Testis (tissue), 3 donors: ENCODE data around the gene MCM5. TPM values are rescaled to one million over a fixed set of nuclear protein-coding genes. Genes with fewer than 3 reads are reported as not detected.

Experiments used
- DNase-seq: peaks from one replicate; pipeline ENCODE4 v3.0.0-alpha.2; 2019
- H3K27ac ChIP-seq, 2 donors: fragments of 200-600 bp; sonication (generic); one replicate each; pipeline ENCODE4 v1.5.1; 2019
- H3K27me3 ChIP-seq: fragments of 200-600 bp; sonication (generic); one replicate; pipeline ENCODE4 v1.5.1; 2019
- H3K36me3 ChIP-seq: fragments of 200-600 bp; sonication (generic); one replicate; pipeline ENCODE4 v1.5.1; 2017; ENCODE audit warnings: low read depth; ENCODE audit errors: missing control alignments
- H3K4me1 ChIP-seq: fragments of 200-600 bp; sonication (generic); one replicate; pipeline ENCODE4 v1.5.1; 2019
- H3K4me3 ChIP-seq, 2 donors: fragments of 200-600 bp; sonication (generic); one replicate each; pipeline ENCODE4 v1.5.1; 2017 to 2019
- H3K9me3 ChIP-seq: fragments of 200-600 bp; sonication (generic); one replicate; pipeline ENCODE4 v1.5.1; 2017
- POLR2A ChIP-seq: fragments of 450-650 bp; IDR thresholded peaks from one replicate; pipeline ENCODE4 v1.6.1; 2017; ENCODE audit warnings: antibody characterized with exemption, mild to moderate bottlenecking, moderate library complexity
- WGBS, 2 donors: methylation state at CpG; one replicate each; pipeline ENCODE4 v1.1.5; 2018; 5-methylcytosine and 5-hydroxymethylcytosine counted together
- intact Hi-C: fragments of 100-400 bp; cut with DNase I; formaldehyde crosslinking; loops from one replicate; pipeline ENCODE4 v1.15.1; 2023; ENCODE audit warnings: low total_unique reads
- polyA plus RNA-seq: library from polyadenylated mRNA; stranded (reverse); fragments of 350-450 nt; fragmentation: Illumina TruSeq; extraction: RNeasy Lipid Tissue Mini Kit (QIAGEN cat#74804); gene quantifications from one replicate; pipeline ENCODE4 v1.2.3, GENCODE V29; 2014; ENCODE audit warnings: low read depth, low replicate concordance; ENCODE audit not compliant: insufficient read depth
- total RNA-seq, 2 donors: library from RNA; depleted of rRNA; stranded (reverse); fragments of >200 nt; gene quantifications; one replicate each; pipeline ENCODE4 v1.2.3, GENCODE V29; 2016
- TF ChIP-seq, protein P1 (sequence below), 3 experiments: fragments of 450-650 bp in 2 of 3; fragments of 200-600 bp in 1 of 3; sonication (generic) in 1 of 3; IDR thresholded peaks; one replicate each; pipeline ENCODE4 v1.5.1; 2016 to 2019; ENCODE audit warnings: antibody characterized with exemption in 3 of 3, mild to moderate bottlenecking in 2 of 3, moderate library complexity in 1 of 3

MCM5 gene
- total and polyA plus RNA-seq, 3 donors from 2014 or later, result 34.3 to 49.6 (median 42.1) TPM

DNA sequence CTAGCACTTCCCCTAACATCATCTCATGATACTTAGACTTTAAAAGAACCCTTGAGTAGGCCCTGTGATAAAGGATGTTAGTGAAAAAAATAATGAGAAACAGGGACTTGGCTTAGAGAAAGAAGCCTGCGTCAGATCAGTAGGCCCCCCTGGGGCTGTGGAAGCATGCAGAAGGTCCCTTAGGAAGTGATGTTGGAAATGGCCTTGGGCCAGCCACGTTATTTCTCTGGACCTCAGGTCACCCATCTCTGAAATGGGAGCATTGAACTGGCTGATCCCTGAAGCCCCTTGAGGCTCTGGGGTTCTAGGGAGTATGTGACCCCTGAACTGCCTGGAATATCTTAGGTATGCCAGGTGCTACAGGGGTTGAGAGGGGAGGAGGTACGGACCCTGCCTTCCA, 40.2 kb downstream of the MCM5 start:
- Histone ChIP-seq H3K4me1 (no peaks in the 10 kb centered on the region), H3K27me3 (no peaks in the 10 kb centered on the region), H3K4me3 (no peak overlapping the region), H3K9me3 (no peaks in the 10 kb centered on the region), H3K27ac (no peak overlapping the region), H3K36me3 (no peaks in the 10 kb centered on the region)
- intact Hi-C loops, result no loop called here
- TF ChIP-seq, protein P1, sequence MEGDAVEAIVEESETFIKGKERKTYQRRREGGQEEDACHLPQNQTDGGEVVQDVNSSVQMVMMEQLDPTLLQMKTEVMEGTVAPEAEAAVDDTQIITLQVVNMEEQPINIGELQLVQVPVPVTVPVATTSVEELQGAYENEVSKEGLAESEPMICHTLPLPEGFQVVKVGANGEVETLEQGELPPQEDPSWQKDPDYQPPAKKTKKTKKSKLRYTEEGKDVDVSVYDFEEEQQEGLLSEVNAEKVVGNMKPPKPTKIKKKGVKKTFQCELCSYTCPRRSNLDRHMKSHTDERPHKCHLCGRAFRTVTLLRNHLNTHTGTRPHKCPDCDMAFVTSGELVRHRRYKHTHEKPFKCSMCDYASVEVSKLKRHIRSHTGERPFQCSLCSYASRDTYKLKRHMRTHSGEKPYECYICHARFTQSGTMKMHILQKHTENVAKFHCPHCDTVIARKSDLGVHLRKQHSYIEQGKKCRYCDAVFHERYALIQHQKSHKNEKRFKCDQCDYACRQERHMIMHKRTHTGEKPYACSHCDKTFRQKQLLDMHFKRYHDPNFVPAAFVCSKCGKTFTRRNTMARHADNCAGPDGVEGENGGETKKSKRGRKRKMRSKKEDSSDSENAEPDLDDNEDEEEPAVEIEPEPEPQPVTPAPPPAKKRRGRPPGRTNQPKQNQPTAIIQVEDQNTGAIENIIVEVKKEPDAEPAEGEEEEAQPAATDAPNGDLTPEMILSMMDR (IDR thresholded peaks at IDR 0.05), result no peak
- no peak for TF ChIP-seq POLR2A
- no peak for DNase-seq
- WGBS, 2 donors, result 72 to 78% methylated on average over 3 of the region's 3 CpGs

DNA sequence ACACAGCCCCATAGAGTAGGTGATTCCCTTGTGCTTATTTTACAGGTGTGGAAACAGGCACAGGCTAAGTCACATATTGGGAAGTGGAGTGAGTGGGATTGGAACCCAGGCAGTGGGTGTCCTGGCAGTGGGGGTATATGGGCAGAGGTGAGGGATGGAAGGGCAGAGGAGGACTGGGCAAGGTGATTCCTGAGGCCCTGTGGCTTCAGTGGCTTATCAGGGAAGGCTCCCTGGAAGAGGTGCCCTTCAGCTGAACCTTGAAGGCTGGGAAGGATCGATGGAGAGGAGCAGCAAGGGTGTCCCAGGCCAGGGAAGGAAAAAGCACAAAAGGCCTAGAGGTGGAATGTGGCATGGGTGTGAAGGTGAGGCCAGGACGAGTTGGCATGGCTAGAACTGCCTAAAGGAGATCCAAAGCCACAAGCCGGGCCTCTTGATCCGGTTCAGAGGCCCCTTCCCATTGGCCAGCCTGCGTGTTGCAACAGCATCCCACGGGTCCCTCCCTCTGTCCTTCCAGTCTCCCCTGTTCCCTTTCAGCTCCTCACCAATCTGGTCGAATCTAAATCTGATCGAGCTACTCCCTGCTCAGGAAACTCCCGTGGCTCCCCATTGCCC, 41.7 kb downstream of the MCM5 start:
- H3K4me1 ChIP-seq, result no peaks in the 10 kb centered on the region
- intact Hi-C loops, result no loop called here
- TF ChIP-seq POLR2A, result no peak
- TF ChIP-seq, protein P1 (IDR thresholded peaks at IDR 0.05), result no peak
- 85 to 88% methylated on average over 8 to 9 of the region's 9 CpGs for WGBS, 2 donors
- H3K27ac ChIP-seq, result no peak overlapping the region
- H3K27me3 ChIP-seq, result no peaks in the 10 kb centered on the region
- H3K9me3 ChIP-seq, result no peaks in the 10 kb centered on the region
- no peaks in the 10 kb centered on the region for H3K36me3 ChIP-seq
- no peak overlapping the region for H3K4me3 ChIP-seq
- DNase-seq, result no peak

DNA sequence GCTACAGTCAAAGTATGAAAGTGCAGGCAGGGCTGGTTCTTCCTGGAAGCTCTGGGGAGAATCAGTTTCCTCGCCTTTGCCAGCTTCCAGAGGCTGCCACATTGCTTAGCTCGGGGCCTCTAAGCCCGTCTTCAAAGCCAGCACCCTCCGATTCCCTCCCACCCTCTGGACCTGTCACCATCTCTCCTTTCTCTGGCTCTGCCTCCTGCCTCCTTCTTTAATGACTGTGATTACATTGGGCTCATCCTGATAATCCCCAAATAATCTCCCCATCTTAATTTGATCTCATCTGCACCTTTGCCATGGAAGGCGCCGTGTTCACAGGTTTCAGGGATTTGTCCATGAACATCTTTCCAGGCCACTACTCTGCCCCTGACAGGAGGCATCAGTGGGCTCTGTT, 42.5 kb downstream of the MCM5 start:
- WGBS, 2 donors, result 85 to 94% methylated on average over 6 of the region's 6 CpGs
- no peak overlapping the region for H3K4me3 ChIP-seq
- no peak overlapping the region for H3K27ac ChIP-seq

DNA sequence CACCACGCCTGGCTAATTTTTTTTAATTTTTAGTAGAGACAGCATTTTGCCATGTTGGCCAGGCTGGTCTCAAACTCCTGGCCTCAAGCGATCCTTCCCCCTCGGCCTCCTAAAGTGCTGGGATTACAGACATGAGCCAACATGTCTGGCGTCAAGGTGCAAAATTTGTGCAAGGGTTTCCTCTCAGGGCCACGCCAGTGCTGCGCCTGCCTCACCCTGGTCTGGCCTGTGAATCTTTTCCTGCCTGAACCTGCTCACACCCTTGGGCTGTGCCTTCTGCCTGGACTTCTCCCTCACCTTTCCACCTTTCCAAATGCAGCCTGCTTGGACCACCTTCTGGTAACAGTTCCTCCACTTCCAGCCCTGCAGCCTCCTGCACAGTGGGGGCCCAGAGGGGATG, 43.4 kb downstream of the MCM5 start:
- TF ChIP-seq POLR2A, result no peak
- TF ChIP-seq, protein P1 (IDR thresholded peaks at IDR 0.05), result no peak
- Histone ChIP-seq H3K4me3 (no peak overlapping the region), H3K27ac (no peak overlapping the region), H3K36me3 (no peaks in the 10 kb centered on the region), H3K4me1 (no peaks in the 10 kb centered on the region), H3K27me3 (no peaks in the 10 kb centered on the region), H3K9me3 (no peaks in the 10 kb centered on the region)
- intact Hi-C loops, result no loop called here
- WGBS, 2 donors, result 79 to 92% methylated on average over 6 of the region's 6 CpGs
- DNase-seq, result no peak

More for the DNA sequence above, 42.5 kb downstream of the MCM5 start:
- Histone ChIP-seq H3K36me3 (no peaks in the 10 kb centered on the region), H3K27me3 (no peaks in the 10 kb centered on the region), H3K9me3 (no peaks in the 10 kb centered on the region), H3K4me1 (no peaks in the 10 kb centered on the region)
- no peak for DNase-seq
- intact Hi-C loops, result no loop called here
- TF ChIP-seq, protein P1 (IDR thresholded peaks at IDR 0.05), result no peak
- TF ChIP-seq POLR2A, result no peak
